Activated CD4-positive, alpha-beta T cell treated with anti-CD3 and anti-CD28 coated beads for 48 hours (primary cell): ENCODE data around the gene ABHD12.
"Not testable (repeated sequence)": the region's sequence is repeated elsewhere in the genome, so short reads cannot be mapped to it uniquely, and the experiment has no call there.

Source experiments
- DNase-seq: peaks from one replicate; pipeline ENCODE4 v3.0.0-alpha.2; 2020

Gene ABHD12

GRCh38 chr20:25353353-25353746 is 37.3 kb downstream of the ABHD12 start:
- no peak for DNase-seq

GRCh38 chr20:25352746-25353145 is 37.9 kb downstream of the ABHD12 start:
- DNase-seq: no peak

GRCh38 chr20:25351024-25351360 is 39.6 kb downstream of the ABHD12 start:
- no peak for DNase-seq

GRCh38 chr20:25346349-25346748 is 44.3 kb downstream of the ABHD12 start:
- no peak for DNase-seq

- no peak for DNase-seq
Measured at GRCh38 chr20:25345721-25346120, 44.9 kb downstream of the ABHD12 start.

GRCh38 chr20:25344634-25345033 is 46.0 kb downstream of the ABHD12 start:
- DNase-seq: no peak

- no peak for DNase-seq
Measured at GRCh38 chr20:25341716-25342680, 48.6 kb downstream of the ABHD12 start.

GRCh38 chr20:25340380-25340779 is 50.3 kb downstream of the ABHD12 start:
- DNase-seq: no peak

GRCh38 chr20:25339608-25340007 is 51.0 kb downstream of the ABHD12 start:
- no peak for DNase-seq

- DNase-seq: no peak
Measured at GRCh38 chr20:25338112-25339023, 52.3 kb downstream of the ABHD12 start.

GRCh38 chr20:25336561-25337422 is 53.8 kb downstream of the ABHD12 start:
- DNase-seq: no peak

GRCh38 chr20:25334972-25335371 is 55.7 kb downstream of the ABHD12 start:
- DNase-seq: not testable (repeated sequence)

GRCh38 chr20:25328954-25329498 is 61.6 kb downstream of the ABHD12 start:
- DNase-seq: no peak

GRCh38 chr20:25327521-25328235 is 63.0 kb downstream of the ABHD12 start:
- DNase-seq: no peak

- DNase-seq: no peak
Measured at GRCh38 chr20:25325997-25326396, 64.6 kb downstream of the ABHD12 start.

GRCh38 chr20:25325073-25325472 is 65.6 kb downstream of the ABHD12 start:
- DNase-seq: no peak

- DNase-seq: no peak
Measured at GRCh38 chr20:25324412-25324811, 66.2 kb downstream of the ABHD12 start.

- no peak for DNase-seq
Measured at GRCh38 chr20:25323496-25324246, 67.0 kb downstream of the ABHD12 start.

- no peak for DNase-seq
Measured at GRCh38 chr20:25321991-25322390, 68.6 kb downstream of the ABHD12 start.

- DNase-seq: no peak
Measured at GRCh38 chr20:25321262-25321831, 69.3 kb downstream of the ABHD12 start.
